A673 (cell line): ENCODE data around the gene CD4. TPM values are rescaled to one million over a fixed set of nuclear protein-coding genes. Genes with fewer than 3 reads are reported as not detected.

Experiments
- BruUV-seq: library from RNA; stranded (reverse); fragments of 400-500 nt; replicated peaks from 2 replicates; lab custom pipeline; 2021; lab: Mats Ljungman, UMichigan
- CTCF ChIA-PET: fragments of 300-600 bp; sonication (Branson Sonifier 250); formaldehyde crosslinking; loops from one replicate; lab custom pipeline; 2022; ENCODE audit warnings: antibody characterized with exemption; lab: Charles Lee
- POLR2A ChIA-PET: fragments of 300-600 bp; sonication (Branson Sonifier 250); formaldehyde crosslinking; loops from one replicate; lab custom pipeline; 2022; ENCODE audit warnings: antibody characterized with exemption; ENCODE audit not compliant: low non-redundant PET; lab: Charles Lee
- DNase-seq: peaks from one replicate; pipeline ENCODE4 v3.0.0-alpha.2; 2015; ENCODE audit warnings: low spot score
- H3K27ac ChIP-seq: fragments of 200-600 bp; sonication (generic); 2 replicates; pipeline ENCODE4 v1.5.1; 2016; ENCODE audit warnings: mixed run types, low read depth, mild to moderate bottlenecking, mixed read lengths, antibody characterized with exemption, low read length; ENCODE audit not compliant: poor library complexity, severe bottlenecking
- H3K27me3 ChIP-seq: fragments of 200-600 bp; sonication (generic); replicated peaks from 2 replicates; pipeline ENCODE4 v1.6.1; 2017; ENCODE audit warnings: mixed run types, low read depth, mild to moderate bottlenecking, mixed read lengths, antibody characterized with exemption, low read length; ENCODE audit not compliant: insufficient read depth, poor library complexity
- H3K36me3 ChIP-seq: fragments of 200-600 bp; sonication (generic); 2 replicates; pipeline ENCODE4 v1.6.1; 2016; ENCODE audit warnings: mixed run types, mild to moderate bottlenecking, mixed read lengths, antibody characterized with exemption, low read length; ENCODE audit not compliant: insufficient read depth, poor library complexity, severe bottlenecking
- H3K4me1 ChIP-seq: fragments of 200-600 bp; sonication (generic); 2 replicates; pipeline ENCODE4 v1.6.1; 2017; ENCODE audit warnings: mixed run types, mild to moderate bottlenecking, mixed read lengths, antibody characterized with exemption, low read length; ENCODE audit not compliant: insufficient read depth, poor library complexity, severe bottlenecking
- H3K4me3 ChIP-seq: fragments of 200-600 bp; sonication (generic); 2 replicates; pipeline ENCODE4 v1.5.1; 2016; ENCODE audit warnings: low read depth, mixed run types, mild to moderate bottlenecking, mixed read lengths, low read length; ENCODE audit not compliant: poor library complexity, severe bottlenecking
- H3K9me3 ChIP-seq: fragments of 200-600 bp; sonication (generic); 2 replicates; pipeline ENCODE4 v1.6.1; 2016; ENCODE audit warnings: mixed run types, low read depth, mild to moderate bottlenecking, mixed read lengths, antibody characterized with exemption, low read length; ENCODE audit not compliant: poor library complexity, severe bottlenecking
- CTCF ChIP-seq: fragments of 300-800, 200-600 bp; sonication (generic); conservative IDR thresholded peaks from 2 replicates; pipeline ENCODE4 v1.5.1; 2017; ENCODE audit warnings: low read depth, mild to moderate bottlenecking, antibody characterized with exemption, low read length, moderate library complexity, mixed read lengths
- EZH2 ChIP-seq: fragments of 200-600 bp; sonication (generic); IDR thresholded peaks from 2 replicates; pipeline ENCODE4 v1.6.1; 2017; ENCODE audit warnings: borderline replicate concordance, low read depth, mild to moderate bottlenecking, mixed read lengths, antibody characterized with exemption, low read length; ENCODE audit not compliant: poor library complexity, severe bottlenecking
- intact Hi-C: fragments of 100-400 bp; cut with micrococcal nuclease; formaldehyde crosslinking; loops from one replicate; pipeline ENCODE4 v1.10.0; 2022; ENCODE audit not compliant: unreplicated experiment
- total RNA-seq: library from RNA; stranded (reverse); gene quantifications from 2 replicates; pipeline ENCODE4 v1.2.3, GENCODE V29; 2021

The CD4 gene
- total RNA-seq, 1 experiment from 2014 or later = not detected

DNA sequence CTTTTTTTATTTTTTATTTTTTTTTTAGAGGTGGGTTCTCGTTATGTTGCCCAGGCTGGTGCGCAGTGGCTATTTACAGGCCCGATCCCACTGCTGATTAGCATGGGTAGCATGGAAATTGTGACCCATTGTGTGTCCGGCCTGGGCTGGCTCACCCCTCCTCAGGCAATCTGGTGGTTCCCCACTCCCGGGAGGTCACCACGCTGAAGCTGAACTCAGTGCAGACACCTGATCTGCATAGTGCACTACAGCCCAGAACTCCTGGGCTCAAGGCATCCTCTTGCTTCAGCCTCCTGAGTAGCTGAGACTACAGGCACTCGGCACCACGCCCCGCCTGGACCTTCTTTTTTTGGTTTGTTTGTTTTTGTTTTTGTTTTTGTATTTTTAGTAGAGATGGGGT is 5.5 kb upstream of the CD4 start:
- POLR2A ChIA-PET = no interaction called here
- intact Hi-C loops = no loop called here
- BruUV-seq = no TSS peak

GRCh38 chr12:6784296-6784695 is 5.0 kb upstream of the CD4 start:
- no peaks in the 10 kb centered on the region for H3K27me3 ChIP-seq
- POLR2A ChIA-PET = no interaction called here
- no peak for DNase-seq
- no peak overlapping the region for H3K4me3 ChIP-seq
- BruUV-seq = no TSS peak
- no peak overlapping the region for H3K27ac ChIP-seq
- H3K9me3 ChIP-seq = no peaks in the 10 kb centered on the region
- CTCF ChIA-PET = no interaction called here
- TF ChIP-seq EZH2 = no peak
- TF ChIP-seq CTCF = no peak
- intact Hi-C loops = no loop called here
- H3K36me3 ChIP-seq = no peaks in the 10 kb centered on the region
- no peaks in the 10 kb centered on the region for H3K4me1 ChIP-seq

More for the DNA sequence above, 5.5 kb upstream of the CD4 start:
- Histone ChIP-seq H3K9me3 (no peaks in the 10 kb centered on the region), H3K27ac (no peak overlapping the region), H3K27me3 (no peaks in the 10 kb centered on the region), H3K4me3 (no peak overlapping the region), H3K4me1 (peaks cover under 1% of the 10 kb centered on the region), H3K36me3 (no peaks in the 10 kb centered on the region)
- TF ChIP-seq CTCF (no peak), EZH2 (no peak)
- DNase-seq = no peak
- CTCF ChIA-PET = no interaction called here

DNA sequence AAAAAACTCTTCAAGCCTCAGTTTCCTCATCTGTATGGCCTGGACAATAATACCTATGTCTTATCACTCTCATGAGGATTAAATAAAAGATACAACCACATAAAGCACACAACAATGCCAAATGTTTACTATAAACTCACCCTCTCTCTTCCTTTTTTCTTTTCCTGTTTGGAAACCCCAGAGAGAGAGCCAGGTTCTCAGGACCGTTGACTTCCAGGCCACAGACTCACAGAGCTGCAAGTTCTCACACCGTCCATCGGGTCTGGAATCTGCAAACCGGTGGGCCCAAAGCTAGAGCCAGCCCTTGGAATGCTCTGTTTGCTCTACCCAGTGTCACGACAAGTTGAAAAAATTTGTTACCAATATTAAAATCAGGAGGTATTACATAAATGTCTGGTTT is 4.6 kb upstream of the CD4 start:
- Histone ChIP-seq H3K27ac (no peak overlapping the region), H3K4me3 (no peak overlapping the region), H3K9me3 (no peaks in the 10 kb centered on the region), H3K27me3 (no peaks in the 10 kb centered on the region), H3K4me1 (no peaks in the 10 kb centered on the region), H3K36me3 (no peaks in the 10 kb centered on the region)
- ChIA-PET CTCF (no interaction called here), POLR2A (no interaction called here)
- TF ChIP-seq CTCF = no peak
- TF ChIP-seq EZH2 = no peak
- intact Hi-C loops = no loop called here
- BruUV-seq = no TSS peak
- DNase-seq = no peak
